IPS-20b (cell line): ENCODE data around the gene NTSR1.

Experiments used
- H3K27ac ChIP-seq: one replicate; pipeline ENCODE4 v1.5.1; 2013; ENCODE audit warnings: low read length
- H3K27me3 ChIP-seq: 2 replicates; pipeline ENCODE4 v1.6.1; 2013; ENCODE audit warnings: mild to moderate bottlenecking, low read length, inconsistent platforms; ENCODE audit not compliant: insufficient read depth
- H3K36me3 ChIP-seq: 2 replicates; pipeline ENCODE4 v1.6.1; 2013; ENCODE audit warnings: low read depth, mild to moderate bottlenecking, inconsistent platforms, low read length, moderate library complexity; ENCODE audit not compliant: insufficient read depth
- H3K4me1 ChIP-seq: 2 replicates; pipeline ENCODE4 v1.6.1; 2013; ENCODE audit warnings: mild to moderate bottlenecking, control low read depth, inconsistent platforms, low read length, moderate library complexity; ENCODE audit not compliant: insufficient read depth
- H3K4me3 ChIP-seq: 2 replicates; pipeline ENCODE4 v1.5.1; 2013; ENCODE audit warnings: mild to moderate bottlenecking, low read length, inconsistent platforms
- H3K9ac ChIP-seq: 2 replicates; pipeline ENCODE4 v1.6.1; 2013; ENCODE audit warnings: low read depth, mild to moderate bottlenecking, inconsistent platforms, low read length, moderate library complexity
- H3K9me3 ChIP-seq: 2 replicates; pipeline ENCODE4 v1.6.1; 2013; ENCODE audit warnings: mild to moderate bottlenecking, low read depth, low read length, inconsistent platforms; ENCODE audit not compliant: insufficient read depth

Gene NTSR1

GRCh38 chr20:62802026-62802712 is 93.5 kb downstream of the NTSR1 start:
- H3K27me3 ChIP-seq: peaks cover 11% of the 10 kb centered on the region
- H3K4me1 ChIP-seq: peaks cover 3% of the 10 kb centered on the region; the same call in 1 of the 2 replicates
- H3K9me3 ChIP-seq: no peaks in the 10 kb centered on the region
- H3K4me3 ChIP-seq: no peak overlapping the region
- H3K27ac ChIP-seq: no peak overlapping the region
- H3K9ac ChIP-seq: no peak overlapping the region
- peaks cover 33% of the 10 kb centered on the region for H3K36me3 ChIP-seq

GRCh38 chr20:62804021-62804626 is 95.5 kb downstream of the NTSR1 start:
- Histone ChIP-seq H3K36me3 (peaks cover 27% of the 10 kb centered on the region), H3K27me3 (peaks cover 11% of the 10 kb centered on the region), H3K9ac (no peak overlapping the region), H3K27ac (no peak overlapping the region), H3K4me1 (peaks cover 3% of the 10 kb centered on the region; the same call in 1 of the 2 replicates), H3K4me3 (peak overlapping the region; percentile 59; the same call in 1 of the 2 replicates), H3K9me3 (no peaks in the 10 kb centered on the region)

GRCh38 chr20:62804627-62805154 is 96.1 kb downstream of the NTSR1 start, which contains the start of gene OGFR:
Gene OGFR (plus strand): TSS chr20:62804835. CDS start chr20:62804860, 25 bp downstream.
- H3K27me3 ChIP-seq: peaks cover 11% of the 10 kb centered on the region
- peaks cover 3% of the 10 kb centered on the region; the same call in 1 of the 2 replicates for H3K4me1 ChIP-seq
- H3K27ac ChIP-seq: no peak within 1 kb of the TSS
- H3K9me3 ChIP-seq: no peaks in the 10 kb centered on the region
- H3K9ac ChIP-seq: no peak within 1 kb of the TSS
- H3K36me3 ChIP-seq: peaks cover 27% of the 10 kb centered on the region
- H3K4me3 ChIP-seq: peak within 1 kb of the TSS; percentile 74

- no peak overlapping the region for H3K9ac ChIP-seq
- H3K4me3 ChIP-seq: peak overlapping the region; percentile 74; the same call in 1 of the 2 replicates
- H3K4me1 ChIP-seq: peaks cover 3% of the 10 kb centered on the region; the same call in 1 of the 2 replicates
- H3K9me3 ChIP-seq: no peaks in the 10 kb centered on the region
- H3K36me3 ChIP-seq: peaks cover 27% of the 10 kb centered on the region
- H3K27me3 ChIP-seq: peaks cover 11% of the 10 kb centered on the region
- no peak overlapping the region for H3K27ac ChIP-seq
These were observed 96.6 kb downstream of the NTSR1 start for GRCh38 chr20:62805155-62805710.

GRCh38 chr20:62805711-62806382 is 97.2 kb downstream of the NTSR1 start:
- H3K9me3 ChIP-seq: no peaks in the 10 kb centered on the region
- H3K9ac ChIP-seq: no peak overlapping the region
- peaks cover 3% of the 10 kb centered on the region; the same call in 1 of the 2 replicates for H3K4me1 ChIP-seq
- H3K27me3 ChIP-seq: peaks cover 11% of the 10 kb centered on the region
- H3K36me3 ChIP-seq: peaks cover 24% of the 10 kb centered on the region
- no peak overlapping the region for H3K27ac ChIP-seq
- peak overlapping the region; percentile 65; the same call in 1 of the 2 replicates for H3K4me3 ChIP-seq

- Histone ChIP-seq H3K27me3 (peaks cover 11% of the 10 kb centered on the region), H3K4me1 (peaks cover 3% of the 10 kb centered on the region; the same call in 1 of the 2 replicates), H3K36me3 (peaks cover 18% of the 10 kb centered on the region), H3K4me3 (no peak overlapping the region), H3K9ac (no peak overlapping the region), H3K9me3 (no peaks in the 10 kb centered on the region), H3K27ac (no peak overlapping the region)
These were observed 97.9 kb downstream of the NTSR1 start for GRCh38 chr20:62806383-62807050.

- no peak overlapping the region for H3K4me3 ChIP-seq
- peaks cover 19% of the 10 kb centered on the region for H3K36me3 ChIP-seq
- no peak overlapping the region for H3K27ac ChIP-seq
- H3K9me3 ChIP-seq: no peaks in the 10 kb centered on the region
- no peak overlapping the region for H3K9ac ChIP-seq
- peaks cover 3% of the 10 kb centered on the region; the same call in 1 of the 2 replicates for H3K4me1 ChIP-seq
- peaks cover 11% of the 10 kb centered on the region for H3K27me3 ChIP-seq
These were observed 99.0 kb downstream of the NTSR1 start for GRCh38 chr20:62807444-62808210.

GRCh38 chr20:62808211-62808865 is 99.7 kb downstream of the NTSR1 start:
- Histone ChIP-seq H3K36me3 (peaks cover 21% of the 10 kb centered on the region), H3K27me3 (peaks cover 10% of the 10 kb centered on the region), H3K27ac (no peak overlapping the region), H3K4me1 (peaks cover 3% of the 10 kb centered on the region; the same call in 1 of the 2 replicates), H3K4me3 (no peak overlapping the region), H3K9ac (no peak overlapping the region), H3K9me3 (no peaks in the 10 kb centered on the region)

GRCh38 chr20:62809530-62810428 is 101.1 kb downstream of the NTSR1 start:
- Histone ChIP-seq H3K27me3 (no peaks in the 10 kb centered on the region), H3K4me3 (no peak overlapping the region), H3K36me3 (peaks cover 21% of the 10 kb centered on the region), H3K9me3 (no peaks in the 10 kb centered on the region), H3K27ac (no peak overlapping the region), H3K4me1 (no peaks in the 10 kb centered on the region), H3K9ac (no peak overlapping the region)
